HepG2 (cell line): ENCODE measurements around the gene LDLRAD3. TPM values are rescaled to one million over a fixed set of nuclear protein-coding genes. Genes with fewer than 3 reads are reported as not detected.

Source experiments
- GPN1 ChIP-seq: sonication (generic); formaldehyde crosslinking; IDR thresholded peaks from 2 replicates; pipeline ENCODE4 v1.5.1; 2020; ENCODE audit warnings: missing genetic modification reagents, borderline replicate concordance
- IKZF1 ChIP-seq: fragments of 450-650 bp; IDR thresholded peaks from 2 replicates; pipeline ENCODE4 v1.7.1; 2016
- JDP2 ChIP-seq: sonication (generic); formaldehyde crosslinking; IDR thresholded peaks from 2 replicates; pipeline ENCODE4 v1.8.1; 2022; ENCODE audit warnings: missing genetic modification reagents, borderline replicate concordance
- KAT2B ChIP-seq: fragments of 150-350 bp; IDR thresholded peaks from 2 replicates; pipeline ENCODE4 v1.6.1; 2014; ENCODE audit warnings: low read depth, low read length, borderline replicate concordance
- LCORL ChIP-seq, 2 experiments: fragments of 450-650 bp in 1 of 2; sonication (generic) in 1 of 2; formaldehyde crosslinking in 1 of 2; IDR thresholded peaks; 2 replicates each; pipeline versions ENCODE4 v1.5.0 to v1.6.1; 2017 to 2020; ENCODE audit warnings: antibody characterized with exemption in 1 of 2, missing genetic modification reagents in 1 of 2
- NFIC ChIP-seq: IDR thresholded peaks from 2 replicates; pipeline ENCODE4 v1.6.1; 2012; ENCODE audit warnings: mild to moderate bottlenecking, low read length, inconsistent platforms
- ZNF501 ChIP-seq: sonication (generic); formaldehyde crosslinking; IDR thresholded peaks from 2 replicates; pipeline ENCODE4 v1.5.1; 2020; ENCODE audit warnings: mild to moderate bottlenecking, moderate library complexity, missing genetic modification reagents
- ZNF83 ChIP-seq: sonication (generic); formaldehyde crosslinking; IDR thresholded peaks from 2 replicates; pipeline ENCODE4 v1.4.0; 2020; ENCODE audit warnings: missing genetic modification reagents, mild to moderate bottlenecking, borderline replicate concordance
- polyA plus RNA-seq, 8 experiments: library from polyadenylated mRNA; depleted of rRNA in 3 of 8; stranded (reverse) in 7 of 8; unstranded in 1 of 8; fragments of >200 nt; fragmentation: Illumina TruSeq in 4 of 8; extraction: Trizol in 4 of 8; gene quantifications; 2 replicates each; pipeline versions ENCODE4 v1.2.1 to v1.2.3, GENCODE V29; 2011 to 2016; ENCODE audit warnings: low read depth in 4 of 8, missing spikeins in 1 of 8, mixed read lengths in 1 of 8; ENCODE audit not compliant: insufficient read depth in 1 of 8
- total RNA-seq, 5 experiments: library from RNA; depleted of rRNA; stranded (reverse); fragments of >200 nt; fragmentation: Illumina TruSeq; extraction: Trizol; gene quantifications; 2 replicates each; pipeline ENCODE4 v1.2.3, GENCODE V29; 2016; ENCODE audit warnings: low read depth in 1 of 5
- TF ChIP-seq, protein P1 (sequence below): sonication (generic); formaldehyde crosslinking; IDR thresholded peaks from 2 replicates; pipeline ENCODE4 v1.4.0; 2020; ENCODE audit warnings: missing genetic modification reagents
- TF ChIP-seq, protein P2 (sequence below): sonication (generic); formaldehyde crosslinking; IDR thresholded peaks from 2 replicates; pipeline ENCODE4 v1.4.0; 2020; ENCODE audit warnings: missing genetic modification reagents, borderline replicate concordance
- TF ChIP-seq, protein P3 (sequence below): sonication (generic); formaldehyde crosslinking; conservative IDR thresholded peaks from 2 replicates; pipeline ENCODE4 v1.4.0; 2020; ENCODE audit warnings: missing genetic modification reagents
- TF ChIP-seq, protein P4 (sequence below): sonication (generic); formaldehyde crosslinking; IDR thresholded peaks from 2 replicates; pipeline ENCODE4 v1.4.0; 2020; ENCODE audit warnings: low read depth, mild to moderate bottlenecking, missing genetic modification reagents

LDLRAD3 gene
- total and polyA plus RNA-seq, 2 of the 13 experiments (the other 11 are each of a cell fraction or from before 2014, with no cell fraction given): 0.50 to 0.60 TPM

DNA sequence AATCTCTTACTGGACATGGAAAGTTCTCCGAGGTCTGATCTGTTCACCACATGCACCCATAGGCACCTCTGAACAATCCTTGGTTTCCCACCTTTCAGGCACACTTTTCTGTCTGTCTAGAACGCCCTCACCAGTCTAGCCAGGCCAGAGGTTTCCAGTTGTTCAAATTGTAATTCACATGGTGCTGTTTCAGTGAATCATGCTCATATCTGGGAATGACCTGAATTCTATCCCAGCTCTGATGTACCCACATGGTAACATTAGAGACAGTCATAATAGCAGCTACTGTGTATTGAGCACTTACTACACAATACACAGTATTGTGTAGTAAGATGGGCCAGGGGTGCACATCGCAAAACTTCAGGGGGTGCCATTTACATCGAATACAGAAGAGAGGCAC lies 207.1 kb downstream of the LDLRAD3 start (continued):
- TF ChIP-seq, protein P1, sequence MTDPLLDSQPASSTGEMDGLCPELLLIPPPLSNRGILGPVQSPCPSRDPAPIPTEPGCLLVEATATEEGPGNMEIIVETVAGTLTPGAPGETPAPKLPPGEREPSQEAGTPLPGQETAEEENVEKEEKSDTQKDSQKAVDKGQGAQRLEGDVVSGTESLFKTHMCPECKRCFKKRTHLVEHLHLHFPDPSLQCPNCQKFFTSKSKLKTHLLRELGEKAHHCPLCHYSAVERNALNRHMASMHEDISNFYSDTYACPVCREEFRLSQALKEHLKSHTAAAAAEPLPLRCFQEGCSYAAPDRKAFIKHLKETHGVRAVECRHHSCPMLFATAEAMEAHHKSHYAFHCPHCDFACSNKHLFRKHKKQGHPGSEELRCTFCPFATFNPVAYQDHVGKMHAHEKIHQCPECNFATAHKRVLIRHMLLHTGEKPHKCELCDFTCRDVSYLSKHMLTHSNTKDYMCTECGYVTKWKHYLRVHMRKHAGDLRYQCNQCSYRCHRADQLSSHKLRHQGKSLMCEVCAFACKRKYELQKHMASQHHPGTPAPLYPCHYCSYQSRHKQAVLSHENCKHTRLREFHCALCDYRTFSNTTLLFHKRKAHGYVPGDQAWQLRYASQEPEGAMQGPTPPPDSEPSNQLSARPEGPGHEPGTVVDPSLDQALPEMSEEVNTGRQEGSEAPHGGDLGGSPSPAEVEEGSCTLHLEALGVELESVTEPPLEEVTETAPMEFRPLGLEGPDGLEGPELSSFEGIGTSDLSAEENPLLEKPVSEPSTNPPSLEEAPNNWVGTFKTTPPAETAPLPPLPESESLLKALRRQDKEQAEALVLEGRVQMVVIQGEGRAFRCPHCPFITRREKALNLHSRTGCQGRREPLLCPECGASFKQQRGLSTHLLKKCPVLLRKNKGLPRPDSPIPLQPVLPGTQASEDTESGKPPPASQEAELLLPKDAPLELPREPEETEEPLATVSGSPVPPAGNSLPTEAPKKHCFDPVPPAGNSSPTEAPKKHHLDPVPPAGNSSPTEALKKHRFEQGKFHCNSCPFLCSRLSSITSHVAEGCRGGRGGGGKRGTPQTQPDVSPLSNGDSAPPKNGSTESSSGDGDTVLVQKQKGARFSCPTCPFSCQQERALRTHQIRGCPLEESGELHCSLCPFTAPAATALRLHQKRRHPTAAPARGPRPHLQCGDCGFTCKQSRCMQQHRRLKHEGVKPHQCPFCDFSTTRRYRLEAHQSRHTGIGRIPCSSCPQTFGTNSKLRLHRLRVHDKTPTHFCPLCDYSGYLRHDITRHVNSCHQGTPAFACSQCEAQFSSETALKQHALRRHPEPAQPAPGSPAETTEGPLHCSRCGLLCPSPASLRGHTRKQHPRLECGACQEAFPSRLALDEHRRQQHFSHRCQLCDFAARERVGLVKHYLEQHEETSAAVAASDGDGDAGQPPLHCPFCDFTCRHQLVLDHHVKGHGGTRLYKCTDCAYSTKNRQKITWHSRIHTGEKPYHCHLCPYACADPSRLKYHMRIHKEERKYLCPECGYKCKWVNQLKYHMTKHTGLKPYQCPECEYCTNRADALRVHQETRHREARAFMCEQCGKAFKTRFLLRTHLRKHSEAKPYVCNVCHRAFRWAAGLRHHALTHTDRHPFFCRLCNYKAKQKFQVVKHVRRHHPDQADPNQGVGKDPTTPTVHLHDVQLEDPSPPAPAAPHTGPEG (CRISPR knock-in tag): no peak
- TF ChIP-seq ZNF83 (CRISPR knock-in tag) (no peak), LCORL (IDR thresholded peaks at IDR 0.05) (no peak), LCORL (CRISPR knock-in tag; IDR thresholded peaks at IDR 0.05) (no peak), KAT2B (no peak), JDP2 (CRISPR knock-in tag) (no peak), GPN1 (CRISPR knock-in tag) (no peak), NFIC (no peak), IKZF1 (no peak), ZNF501 (CRISPR knock-in tag) (no peak)
- TF ChIP-seq, protein P2, sequence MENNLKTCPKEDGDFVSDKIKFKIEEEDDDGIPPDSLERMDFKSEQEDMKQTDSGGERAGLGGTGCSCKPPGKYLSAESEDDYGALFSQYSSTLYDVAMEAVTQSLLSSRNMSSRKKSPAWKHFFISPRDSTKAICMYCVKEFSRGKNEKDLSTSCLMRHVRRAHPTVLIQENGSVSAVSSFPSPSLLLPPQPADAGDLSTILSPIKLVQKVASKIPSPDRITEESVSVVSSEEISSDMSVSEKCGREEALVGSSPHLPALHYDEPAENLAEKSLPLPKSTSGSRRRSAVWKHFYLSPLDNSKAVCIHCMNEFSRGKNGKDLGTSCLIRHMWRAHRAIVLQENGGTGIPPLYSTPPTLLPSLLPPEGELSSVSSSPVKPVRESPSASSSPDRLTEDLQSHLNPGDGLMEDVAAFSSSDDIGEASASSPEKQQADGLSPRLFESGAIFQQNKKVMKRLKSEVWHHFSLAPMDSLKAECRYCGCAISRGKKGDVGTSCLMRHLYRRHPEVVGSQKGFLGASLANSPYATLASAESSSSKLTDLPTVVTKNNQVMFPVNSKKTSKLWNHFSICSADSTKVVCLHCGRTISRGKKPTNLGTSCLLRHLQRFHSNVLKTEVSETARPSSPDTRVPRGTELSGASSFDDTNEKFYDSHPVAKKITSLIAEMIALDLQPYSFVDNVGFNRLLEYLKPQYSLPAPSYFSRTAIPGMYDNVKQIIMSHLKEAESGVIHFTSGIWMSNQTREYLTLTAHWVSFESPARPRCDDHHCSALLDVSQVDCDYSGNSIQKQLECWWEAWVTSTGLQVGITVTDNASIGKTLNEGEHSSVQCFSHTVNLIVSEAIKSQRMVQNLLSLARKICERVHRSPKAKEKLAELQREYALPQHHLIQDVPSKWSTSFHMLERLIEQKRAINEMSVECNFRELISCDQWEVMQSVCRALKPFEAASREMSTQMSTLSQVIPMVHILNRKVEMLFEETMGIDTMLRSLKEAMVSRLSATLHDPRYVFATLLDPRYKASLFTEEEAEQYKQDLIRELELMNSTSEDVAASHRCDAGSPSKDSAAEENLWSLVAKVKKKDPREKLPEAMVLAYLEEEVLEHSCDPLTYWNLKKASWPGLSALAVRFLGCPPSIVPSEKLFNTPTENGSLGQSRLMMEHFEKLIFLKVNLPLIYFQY: no peak
- TF ChIP-seq, protein P3, sequence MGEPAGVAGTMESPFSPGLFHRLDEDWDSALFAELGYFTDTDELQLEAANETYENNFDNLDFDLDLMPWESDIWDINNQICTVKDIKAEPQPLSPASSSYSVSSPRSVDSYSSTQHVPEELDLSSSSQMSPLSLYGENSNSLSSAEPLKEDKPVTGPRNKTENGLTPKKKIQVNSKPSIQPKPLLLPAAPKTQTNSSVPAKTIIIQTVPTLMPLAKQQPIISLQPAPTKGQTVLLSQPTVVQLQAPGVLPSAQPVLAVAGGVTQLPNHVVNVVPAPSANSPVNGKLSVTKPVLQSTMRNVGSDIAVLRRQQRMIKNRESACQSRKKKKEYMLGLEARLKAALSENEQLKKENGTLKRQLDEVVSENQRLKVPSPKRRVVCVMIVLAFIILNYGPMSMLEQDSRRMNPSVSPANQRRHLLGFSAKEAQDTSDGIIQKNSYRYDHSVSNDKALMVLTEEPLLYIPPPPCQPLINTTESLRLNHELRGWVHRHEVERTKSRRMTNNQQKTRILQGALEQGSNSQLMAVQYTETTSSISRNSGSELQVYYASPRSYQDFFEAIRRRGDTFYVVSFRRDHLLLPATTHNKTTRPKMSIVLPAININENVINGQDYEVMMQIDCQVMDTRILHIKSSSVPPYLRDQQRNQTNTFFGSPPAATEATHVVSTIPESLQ: no peak
- TF ChIP-seq, protein P4, sequence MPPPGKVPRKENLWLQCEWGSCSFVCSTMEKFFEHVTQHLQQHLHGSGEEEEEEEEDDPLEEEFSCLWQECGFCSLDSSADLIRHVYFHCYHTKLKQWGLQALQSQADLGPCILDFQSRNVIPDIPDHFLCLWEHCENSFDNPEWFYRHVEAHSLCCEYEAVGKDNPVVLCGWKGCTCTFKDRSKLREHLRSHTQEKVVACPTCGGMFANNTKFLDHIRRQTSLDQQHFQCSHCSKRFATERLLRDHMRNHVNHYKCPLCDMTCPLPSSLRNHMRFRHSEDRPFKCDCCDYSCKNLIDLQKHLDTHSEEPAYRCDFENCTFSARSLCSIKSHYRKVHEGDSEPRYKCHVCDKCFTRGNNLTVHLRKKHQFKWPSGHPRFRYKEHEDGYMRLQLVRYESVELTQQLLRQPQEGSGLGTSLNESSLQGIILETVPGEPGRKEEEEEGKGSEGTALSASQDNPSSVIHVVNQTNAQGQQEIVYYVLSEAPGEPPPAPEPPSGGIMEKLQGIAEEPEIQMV (CRISPR knock-in tag): no peak
- TF ChIP-seq, all 625 proteins: peak for 0
